Measurements from ENCODE around the gene FIGLA.
"Not testable (repeated sequence)": the region's sequence is repeated elsewhere in the genome, so short reads cannot be mapped to it uniquely, and the experiment has no call there.

The FIGLA gene

GRCh38 chr2:70748002-70748784, 42.2 kb downstream of the FIGLA start:
- FAIRE-seq = no peak

GRCh38 chr2:70747284-70747683, 43.2 kb downstream of the FIGLA start:
- DNase-seq (ENCODE audit: extremely low spot score, insufficient read length, low read depth) (no peak), FAIRE-seq (no peak)

More at GRCh38 chr2:70748002-70748784, 42.2 kb downstream of the FIGLA start:
- no peak for DNase-seq (ENCODE audit: extremely low spot score, insufficient read length, low read depth)

- DNase-seq (ENCODE audit: extremely low spot score, insufficient read length, low read depth) (no peak), FAIRE-seq (no peak)
Measured at GRCh38 chr2:70746094-70746974, 44.1 kb downstream of the FIGLA start.

- no peak for DNase-seq (ENCODE audit: extremely low spot score, insufficient read length, low read depth)
- FAIRE-seq = no peak
Measured at GRCh38 chr2:70745276-70745825, 45.1 kb downstream of the FIGLA start.

GRCh38 chr2:70744397-70744796, 46.0 kb downstream of the FIGLA start:
- DNase-seq (ENCODE audit: extremely low spot score, insufficient read length, low read depth) = no peak
- FAIRE-seq = no peak

GRCh38 chr2:70743677-70744076, 46.8 kb downstream of the FIGLA start:
- DNase-seq (ENCODE audit: extremely low spot score, insufficient read length, low read depth) (no peak), FAIRE-seq (no peak)

GRCh38 chr2:70743068-70743467, 47.4 kb downstream of the FIGLA start:
- DNase-seq (ENCODE audit: extremely low spot score, insufficient read length, low read depth) (no peak), FAIRE-seq (no peak)

- DNase-seq (ENCODE audit: extremely low spot score, insufficient read length, low read depth); FAIRE-seq: not testable (repeated sequence)
Measured at GRCh38 chr2:70739492-70739891, 51.0 kb downstream of the FIGLA start.

GRCh38 chr2:70738159-70738558, 52.3 kb downstream of the FIGLA start:
- no peak for FAIRE-seq
- no peak for DNase-seq (ENCODE audit: extremely low spot score, insufficient read length, low read depth)

- DNase-seq (ENCODE audit: extremely low spot score, insufficient read length, low read depth) (no peak), FAIRE-seq (no peak)
Measured at GRCh38 chr2:70735071-70735470, 55.4 kb downstream of the FIGLA start.

GRCh38 chr2:70733646-70734180, 56.7 kb downstream of the FIGLA start:
- no peak for DNase-seq (ENCODE audit: extremely low spot score, insufficient read length, low read depth)
- FAIRE-seq = no peak

GRCh38 chr2:70732766-70733645, 57.4 kb downstream of the FIGLA start:
- FAIRE-seq (no peak), DNase-seq (ENCODE audit: extremely low spot score, insufficient read length, low read depth) (no peak)

GRCh38 chr2:70730730-70731129, 59.7 kb downstream of the FIGLA start:
- no peak for FAIRE-seq

GRCh38 chr2:70729647-70730046, 60.8 kb downstream of the FIGLA start:
- DNase-seq (ENCODE audit: extremely low spot score, insufficient read length, low read depth) (no peak), FAIRE-seq (no peak)

More at GRCh38 chr2:70730730-70731129, 59.7 kb downstream of the FIGLA start:
- no peak for DNase-seq (ENCODE audit: extremely low spot score, insufficient read length, low read depth)

- FAIRE-seq (no peak), DNase-seq (ENCODE audit: extremely low spot score, insufficient read length, low read depth) (no peak)
Measured at GRCh38 chr2:70728128-70728527, 62.3 kb downstream of the FIGLA start.

Measured in GM18507 (cell line).